IPS-15b (cell line): ENCODE results near the gene PGA3.
"Not testable (repeated sequence)": the region's sequence is repeated elsewhere in the genome, so short reads cannot be mapped to it uniquely, and the experiment has no call there.

Experiments used
- H3K27me3 ChIP-seq: one replicate; pipeline ENCODE4 v1.6.1; 2013; ENCODE audit warnings: low read length; ENCODE audit not compliant: control insufficient read depth, insufficient read depth
- H3K36me3 ChIP-seq: one replicate; pipeline ENCODE4 v1.6.1; 2013; ENCODE audit warnings: low read length; ENCODE audit not compliant: control insufficient read depth, insufficient read depth
- H3K4me1 ChIP-seq: one replicate; pipeline ENCODE4 v1.6.1; 2013; ENCODE audit warnings: mild to moderate bottlenecking, low read length; ENCODE audit not compliant: control insufficient read depth, insufficient read depth
- H3K4me3 ChIP-seq: one replicate; pipeline ENCODE4 v1.5.1; 2013; ENCODE audit warnings: low read depth, low read length
- H3K9ac ChIP-seq: one replicate; pipeline ENCODE4 v1.6.1; 2013; ENCODE audit warnings: low read depth, mild to moderate bottlenecking, low read length
- H3K9me3 ChIP-seq: one replicate; pipeline ENCODE4 v1.6.1; 2013; ENCODE audit warnings: mild to moderate bottlenecking, low read length; ENCODE audit not compliant: control insufficient read depth, insufficient read depth

Gene PGA3

DNA sequence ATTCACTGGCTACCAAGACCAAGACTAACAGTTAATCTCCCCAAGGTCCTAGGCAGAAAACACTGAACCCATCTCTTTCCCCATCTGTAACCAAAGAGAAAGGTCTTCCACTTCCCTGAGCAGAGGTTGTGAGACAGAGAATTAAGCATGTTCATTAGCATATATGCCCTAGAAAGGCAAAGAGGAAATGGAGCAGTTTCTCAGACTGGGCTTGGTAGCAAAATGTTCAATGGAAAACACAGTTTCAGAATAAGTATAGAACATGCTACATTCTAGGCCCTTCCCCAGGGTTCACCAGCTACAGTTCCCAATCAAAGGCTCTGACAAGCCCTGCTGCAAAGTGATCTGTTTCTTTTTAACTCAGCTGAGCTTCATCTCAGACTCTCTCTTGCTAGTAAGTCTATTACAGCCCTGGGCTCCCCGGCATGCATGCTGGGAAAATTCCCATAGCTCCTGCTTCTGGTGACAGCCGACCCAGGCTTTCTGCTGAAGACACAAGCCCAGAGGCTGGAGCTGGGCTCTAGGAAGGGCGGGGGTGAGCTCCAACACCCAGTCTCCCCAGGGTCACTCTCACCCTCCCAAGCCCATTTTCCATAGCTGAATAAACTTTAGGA lies 10.5 kb downstream of the PGA3 start:
- not testable (repeated sequence) for H3K4me3 ChIP-seq, H3K9ac ChIP-seq, H3K27me3 ChIP-seq, H3K4me1 ChIP-seq, H3K36me3 ChIP-seq, H3K9me3 ChIP-seq

DNA sequence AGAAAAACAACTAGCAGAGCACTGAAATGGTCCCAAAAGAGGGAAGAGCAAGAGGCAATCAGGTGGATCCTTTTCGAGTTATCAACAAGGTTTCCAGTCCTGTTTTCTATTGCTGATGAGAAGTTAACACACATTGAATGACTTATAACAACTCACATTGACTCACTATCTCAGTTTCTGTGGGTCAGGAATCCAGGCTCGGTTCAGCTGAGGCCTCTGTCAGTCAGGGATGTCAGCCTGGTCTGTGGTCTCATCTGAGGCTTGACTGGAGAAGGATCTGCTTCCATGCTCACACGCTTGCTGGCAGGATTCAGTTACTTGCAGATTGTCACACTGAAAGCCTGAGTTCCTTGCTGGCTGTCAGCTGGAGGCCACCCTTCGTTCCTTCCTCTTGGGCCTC lies 15.0 kb downstream of the PGA3 start:
- not testable (repeated sequence) for H3K4me3 ChIP-seq, H3K36me3 ChIP-seq, H3K9me3 ChIP-seq, H3K27me3 ChIP-seq, H3K9ac ChIP-seq, H3K4me1 ChIP-seq

DNA sequence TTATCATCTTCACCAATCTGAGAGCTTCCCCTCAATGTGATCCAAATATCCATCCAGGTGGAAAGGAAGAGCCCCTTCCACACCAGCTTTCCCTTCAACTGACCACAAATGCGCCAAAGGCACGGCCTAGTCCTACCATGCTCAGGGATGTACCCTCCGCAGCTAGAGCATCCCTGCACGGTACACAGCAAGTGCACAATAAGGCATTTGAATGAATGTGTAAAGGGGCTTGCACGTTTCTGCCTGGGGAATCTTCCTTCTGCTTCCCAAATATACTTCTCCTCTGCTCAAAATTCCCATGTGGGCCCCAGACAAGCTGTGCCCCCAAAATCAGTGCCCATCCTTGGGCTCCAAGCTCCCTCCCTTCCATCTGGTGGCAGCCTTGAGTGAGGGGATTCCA lies 15.7 kb downstream of the PGA3 start:
- H3K4me1 ChIP-seq, H3K27me3 ChIP-seq, H3K9ac ChIP-seq, H3K4me3 ChIP-seq, H3K36me3 ChIP-seq, H3K9me3 ChIP-seq: not testable (repeated sequence)

DNA sequence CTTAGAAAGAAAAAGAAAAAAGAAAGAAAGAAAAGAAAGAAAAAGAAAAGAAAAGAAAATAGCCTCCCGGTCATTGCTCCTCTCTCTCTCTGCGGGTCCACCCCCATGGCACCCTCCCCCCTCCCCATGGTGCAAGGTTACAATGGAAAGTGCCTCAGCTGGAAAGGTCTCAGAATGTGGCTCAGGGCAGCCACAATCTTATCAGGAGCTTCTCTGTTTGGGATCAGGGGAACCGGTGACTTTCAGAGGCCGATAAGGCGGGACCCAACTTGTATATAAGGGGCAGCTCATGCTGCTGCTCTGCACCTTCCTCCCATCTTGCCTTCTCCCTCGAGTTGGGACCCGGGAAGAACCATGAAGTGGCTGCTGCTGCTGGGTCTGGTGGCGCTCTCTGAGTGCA lies 18.7 kb downstream of the PGA3 start, which contains the start of gene PGA4:
TSS of gene PGA4 (plus strand) at position 301 of the 400 bp plus-strand sequence. CDS start at position 355, 54 bp downstream.
- not testable (repeated sequence) for H3K9ac ChIP-seq, H3K4me3 ChIP-seq, H3K36me3 ChIP-seq, H3K9me3 ChIP-seq, H3K4me1 ChIP-seq, H3K27me3 ChIP-seq

DNA sequence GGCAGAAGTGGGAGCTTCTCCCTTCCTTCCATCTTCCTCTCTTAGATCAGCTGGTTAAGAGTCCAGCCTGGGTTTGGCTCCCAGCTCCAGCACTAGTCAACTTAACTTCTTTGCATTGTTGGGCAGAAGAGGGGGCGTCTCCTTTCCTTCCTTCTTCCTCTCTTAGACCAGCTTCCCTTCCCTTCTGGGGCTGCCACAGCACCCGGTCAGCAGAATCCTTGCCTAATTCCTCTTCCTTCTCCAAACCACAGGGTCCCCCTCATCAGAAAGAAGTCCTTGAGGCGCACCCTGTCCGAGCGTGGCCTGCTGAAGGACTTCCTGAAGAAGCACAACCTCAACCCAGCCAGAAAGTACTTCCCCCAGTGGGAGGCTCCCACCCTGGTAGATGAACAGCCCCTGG lies 19.4 kb downstream of the PGA3 start:
- not testable (repeated sequence) for H3K4me1 ChIP-seq, H3K9ac ChIP-seq, H3K9me3 ChIP-seq, H3K4me3 ChIP-seq, H3K27me3 ChIP-seq, H3K36me3 ChIP-seq

DNA sequence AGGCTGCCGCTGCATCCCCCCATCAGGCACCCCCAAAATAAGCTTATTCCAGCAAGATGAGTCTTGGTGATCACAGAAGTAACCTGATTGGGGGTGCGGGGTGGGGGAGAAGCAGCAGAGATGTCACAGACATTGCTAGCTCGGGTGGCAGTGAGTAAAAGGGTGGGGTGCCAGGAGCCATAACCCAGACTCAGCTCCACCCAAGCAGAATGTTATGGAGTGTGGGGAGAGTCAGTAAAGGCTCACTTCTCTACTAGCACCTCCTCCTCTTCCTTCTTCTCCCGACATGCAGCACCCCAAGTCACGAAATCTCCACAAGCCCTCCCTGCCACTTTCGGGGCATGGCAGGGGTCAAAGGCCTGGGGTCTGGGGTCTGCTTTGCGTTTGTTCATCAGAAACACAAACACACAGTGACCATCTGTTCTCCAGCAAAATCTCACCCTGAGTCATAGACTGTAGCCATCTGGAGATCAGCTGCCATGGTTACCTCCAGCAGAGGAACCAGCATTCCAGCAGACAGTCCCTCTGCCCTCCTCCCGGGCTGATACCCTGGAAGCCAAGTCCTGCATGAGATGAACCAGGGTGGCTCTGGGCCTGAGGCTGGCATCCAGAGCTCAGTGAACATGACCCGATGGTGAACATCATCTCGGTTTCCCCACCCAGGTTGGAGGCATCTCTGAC lies 23.3 kb downstream of the PGA3 start:
- H3K9ac ChIP-seq, H3K4me3 ChIP-seq, H3K27me3 ChIP-seq: not testable (repeated sequence)

DNA sequence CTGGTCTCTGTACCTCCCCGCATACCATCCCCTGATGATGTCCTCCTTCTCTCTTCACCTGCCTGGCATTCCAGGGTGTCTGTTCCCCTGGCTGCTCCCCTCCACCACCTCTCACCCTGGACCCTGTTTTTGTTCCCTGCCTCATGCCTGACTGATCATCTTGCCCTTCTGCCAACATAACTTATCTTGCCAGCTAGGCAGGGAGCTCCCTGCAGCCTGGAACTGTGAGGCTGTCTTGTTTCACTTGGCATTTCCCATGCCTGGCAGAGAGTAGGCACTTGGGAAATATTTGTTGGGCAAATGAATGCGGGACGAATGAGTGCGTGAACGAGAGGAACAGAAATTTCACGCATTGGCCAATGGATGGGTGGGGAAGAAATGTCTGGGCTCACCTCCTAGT lies 26.1 kb downstream of the PGA3 start:
- not testable (repeated sequence) for H3K9me3 ChIP-seq, H3K27me3 ChIP-seq, H3K4me3 ChIP-seq, H3K4me1 ChIP-seq, H3K9ac ChIP-seq, H3K36me3 ChIP-seq

More for the DNA sequence above, 23.3 kb downstream of the PGA3 start:
- not testable (repeated sequence) for H3K4me1 ChIP-seq, H3K36me3 ChIP-seq, H3K9me3 ChIP-seq

DNA sequence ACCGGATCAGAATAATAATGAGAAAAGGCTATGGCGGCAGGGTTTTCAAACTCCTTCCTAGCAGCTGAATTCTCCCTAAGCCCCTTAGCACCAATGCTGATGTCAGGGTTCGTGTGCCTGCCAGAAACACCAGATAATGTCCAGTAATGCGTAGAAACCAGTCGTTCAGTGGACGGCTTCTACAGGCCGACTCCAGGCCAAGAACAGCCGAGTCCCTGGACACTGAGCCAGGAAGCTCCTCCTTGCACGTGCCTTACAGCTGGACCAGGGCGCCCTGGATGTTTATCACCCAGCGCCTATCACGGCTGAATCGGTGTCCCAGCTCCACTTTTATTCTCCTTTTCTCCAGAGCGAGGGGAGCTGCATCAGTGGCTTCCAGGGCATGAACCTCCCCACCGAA lies 27.7 kb downstream of the PGA3 start:
- H3K36me3 ChIP-seq, H3K4me3 ChIP-seq, H3K9me3 ChIP-seq, H3K27me3 ChIP-seq, H3K9ac ChIP-seq, H3K4me1 ChIP-seq: not testable (repeated sequence)

DNA sequence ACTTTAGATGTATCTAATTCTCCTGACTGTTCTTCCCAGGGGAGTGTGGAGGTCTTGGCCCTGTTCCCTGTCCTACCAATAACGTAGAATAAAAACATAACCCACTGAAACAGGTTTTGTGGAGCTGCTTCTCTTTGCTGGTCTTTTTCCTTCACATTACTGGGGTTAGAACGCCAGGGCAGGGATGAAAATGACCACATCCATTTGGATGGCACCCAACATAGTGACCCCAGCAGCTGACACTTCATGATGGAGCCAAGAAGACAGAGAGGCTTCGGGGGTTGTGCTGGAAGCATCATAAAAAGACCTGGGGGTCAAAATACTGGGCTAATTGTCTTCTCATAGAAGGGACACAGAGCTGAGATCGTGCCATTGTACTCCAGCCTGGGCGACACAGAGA lies 28.3 kb downstream of the PGA3 start:
- not testable (repeated sequence) for H3K9ac ChIP-seq, H3K27me3 ChIP-seq, H3K4me1 ChIP-seq, H3K36me3 ChIP-seq, H3K4me3 ChIP-seq, H3K9me3 ChIP-seq

DNA sequence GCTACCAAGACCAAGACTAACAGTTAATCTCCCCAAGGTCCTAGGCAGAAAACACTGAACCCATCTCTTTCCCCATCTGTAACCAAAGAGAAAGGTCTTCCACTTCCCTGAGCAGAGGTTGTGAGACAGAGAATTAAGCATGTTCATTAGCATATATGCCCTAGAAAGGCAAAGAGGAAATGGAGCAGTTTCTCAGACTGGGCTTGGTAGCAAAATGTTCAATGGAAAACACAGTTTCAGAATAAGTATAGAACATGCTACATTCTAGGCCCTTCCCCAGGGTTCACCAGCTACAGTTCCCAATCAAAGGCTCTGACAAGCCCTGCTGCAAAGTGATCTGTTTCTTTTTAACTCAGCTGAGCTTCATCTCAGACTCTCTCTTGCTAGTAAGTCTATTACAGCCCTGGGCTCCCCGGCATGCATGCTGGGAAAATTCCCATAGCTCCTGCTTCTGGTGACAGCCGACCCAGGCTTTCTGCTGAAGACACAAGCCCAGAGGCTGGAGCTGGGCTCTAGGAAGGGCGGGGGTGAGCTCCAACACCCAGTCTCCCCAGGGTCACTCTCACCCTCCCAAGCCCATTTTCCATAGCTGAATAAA lies 29.3 kb downstream of the PGA3 start:
- H3K36me3 ChIP-seq, H3K9me3 ChIP-seq, H3K9ac ChIP-seq, H3K4me1 ChIP-seq, H3K4me3 ChIP-seq, H3K27me3 ChIP-seq: not testable (repeated sequence)

DNA sequence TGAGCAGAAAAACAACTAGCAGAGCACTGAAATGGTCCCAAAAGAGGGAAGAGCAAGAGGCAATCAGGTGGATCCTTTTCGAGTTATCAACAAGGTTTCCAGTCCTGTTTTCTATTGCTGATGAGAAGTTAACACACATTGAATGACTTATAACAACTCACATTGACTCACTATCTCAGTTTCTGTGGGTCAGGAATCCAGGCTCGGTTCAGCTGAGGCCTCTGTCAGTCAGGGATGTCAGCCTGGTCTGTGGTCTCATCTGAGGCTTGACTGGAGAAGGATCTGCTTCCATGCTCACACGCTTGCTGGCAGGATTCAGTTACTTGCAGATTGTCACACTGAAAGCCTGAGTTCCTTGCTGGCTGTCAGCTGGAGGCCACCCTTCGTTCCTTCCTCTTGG lies 33.8 kb downstream of the PGA3 start:
- not testable (repeated sequence) for H3K9me3 ChIP-seq, H3K27me3 ChIP-seq, H3K4me3 ChIP-seq

DNA sequence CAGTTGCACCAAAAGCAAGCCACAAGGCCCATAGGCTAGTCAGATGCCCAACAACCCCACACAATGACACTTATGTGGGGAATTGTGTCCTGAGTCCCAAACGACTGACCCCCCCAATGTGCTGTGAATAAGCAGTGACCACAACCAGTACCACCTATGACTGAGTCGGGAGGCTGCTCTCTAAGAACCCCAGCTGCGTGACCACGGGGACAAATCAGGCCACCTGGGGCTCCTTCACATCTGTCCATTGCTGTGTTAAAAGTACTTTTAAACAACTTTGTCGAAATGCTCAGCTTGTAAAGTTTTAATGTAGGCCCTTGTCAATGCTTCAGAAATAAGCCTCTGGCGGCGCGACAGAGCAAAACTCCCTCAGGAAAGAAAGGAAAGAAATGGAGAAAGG lies 37.0 kb downstream of the PGA3 start:
- not testable (repeated sequence) for H3K9ac ChIP-seq, H3K27me3 ChIP-seq, H3K36me3 ChIP-seq, H3K9me3 ChIP-seq, H3K4me3 ChIP-seq, H3K4me1 ChIP-seq

More for the DNA sequence above, 33.8 kb downstream of the PGA3 start:
- H3K4me1 ChIP-seq, H3K9ac ChIP-seq, H3K36me3 ChIP-seq: not testable (repeated sequence)
